Measurements from ENCODE around the gene EFL1. TPM values are rescaled to one million over a fixed set of nuclear protein-coding genes. Genes with fewer than 3 reads are reported as not detected.
A peak's percentile ranks its signal among the peaks of the same experiment; 100 is the strongest.

The EFL1 gene
- total and polyA plus RNA-seq, 2 of the 4 experiments (the other 2 are of a cell fraction), result 10.1 to 24.6 TPM

- CTCF ChIA-PET, result no interaction called here
Observed at GRCh38 chr15:82228750-82229149, 33.8 kb downstream of the EFL1 start.

More at GRCh38 chr15:82228750-82229149, 33.8 kb downstream of the EFL1 start:
- Histone ChIP-seq H2BK20ac (ENCODE audit: low read depth, low read length) (no peak overlapping the region), H4K8ac (ENCODE audit: low read depth in 2 of 2, low read length in 2 of 2) (no peak overlapping the region), H3K23ac (ENCODE audit: low read depth, low read length) (no peak overlapping the region), H3K18ac (ENCODE audit: low read depth, low read length) (no peak overlapping the region), H3K79me1 (ENCODE audit: low read depth in 1 of 2, low read length in 2 of 2) (peaks cover 0 to 2% of the 10 kb centered on the region in 2 experiments; a peak in 1 of 4 replicates), H3K9ac (ENCODE audit: low read depth, low read length) (no peak overlapping the region), H3K9me1 (ENCODE audit: insufficient read depth, low read length) (0 out of 2 replicates have a peak, but pooled peaks cover 3% of the 10 kb centered on the region), H3K14ac (replicated peaks; ENCODE audit: low read depth, low read length) (no peak overlapping the region), H2AK5ac (ENCODE audit: low read depth, low read length) (no peak overlapping the region), H3K4ac (ENCODE audit: low read depth, low read length) (no peak overlapping the region), H3K9me3 (ENCODE audit: control insufficient read depth, insufficient read depth, low read length) (no peaks in the 10 kb centered on the region), H3K4me3 (ENCODE audit: insufficient read depth, low read depth, low read length) (no peak overlapping the region), H3K27me3 (ENCODE audit: control insufficient read depth, insufficient read depth, low read length) (no peaks in the 10 kb centered on the region), H3K27ac (ENCODE audit: insufficient read depth, low read length) (no peak overlapping the region), H4K20me1 (ENCODE audit: insufficient read depth, low read length) (no peaks in the 10 kb centered on the region), H3K4me1 (ENCODE audit: control insufficient read depth, insufficient read depth, low read length) (no peaks in the 10 kb centered on the region), H3K36me3 (ENCODE audit: control insufficient read depth, insufficient read depth, low read length) (peaks cover 2% of the 10 kb centered on the region), H2BK120ac (ENCODE audit: low read depth, low read length) (no peak overlapping the region), H3K56ac (ENCODE audit: extremely low read depth, insufficient read depth, low read length) (no peak overlapping the region), H3K4me2 (ENCODE audit: low read depth, low read length) (no peak overlapping the region), H2AFZ (replicated peaks; ENCODE audit: low read length, poor library complexity) (no peak overlapping the region), H2AK9ac (replicated peaks; ENCODE audit: low read depth, low read length, poor library complexity) (no peak overlapping the region), H4K91ac (ENCODE audit: insufficient read depth, low read depth, low read length) (no peak overlapping the region), H4K5ac (ENCODE audit: low read depth, low read length) (no peak overlapping the region), H2BK5ac (ENCODE audit: low read depth, low read length, poor library complexity, severe bottlenecking) (no peak overlapping the region), H2BK15ac (ENCODE audit: low read depth, low read length) (no peak overlapping the region)
- in situ Hi-C loops (cut with MboI; ENCODE audit: low sequenced_read_pairs), result no loop called here
- peak; percentile 36 for DNase-seq
- dilution Hi-C loops (cut with HindIII; ENCODE audit: low sequenced_read_pairs, unreplicated experiment), result no loop called here
- TF ChIP-seq CEBPB (IDR thresholded peaks at IDR 0.05; ENCODE audit: low read depth, low read length), result no peak
- peak; percentile 50; the same call in 1 of the 2 replicates for TF ChIP-seq FOS (IDR thresholded peaks at IDR 0.05; ENCODE audit: low read depth, low read length)
- no peak for TF ChIP-seq CTCF (conservative IDR thresholded peaks at IDR 0.05; ENCODE audit: low read depth, low read length)
- no CpG with 5 or more reads among the region's 1 CpG for WGBS, 2 experiments (ENCODE audit: extremely low coverage in 2 of 2, insufficient read length in 1 of 2)
- intact Hi-C loops (cut with micrococcal nuclease), result no loop called here
- no TSS peak for BruUV-seq (replicated peaks)
- ATAC-seq (ENCODE audit: low read depth), result peak; percentile 54
- POLR2A ChIA-PET (ENCODE audit: unreplicated experiment), result no interaction called here
